Psoas muscle (tissue), 8 donors: ENCODE data around the gene LAPTM4A. TPM values are rescaled to one million over a fixed set of nuclear protein-coding genes. Genes with fewer than 3 reads are reported as not detected.

Experiments
- ATAC-seq, 4 donors: fragments of 200-7000 bp; cut with Tn5 transposase; one replicate each; pipeline ENCODE4 v1.9.1; 2020; ENCODE audit warnings: moderate library complexity in 3 of 4, mild to moderate bottlenecking in 2 of 4
- DNase-seq, 2 donors: peaks; one replicate each; pipeline ENCODE4 v3.0.0-alpha.2; 2020
- H3K27ac ChIP-seq: fragments of 200-600 bp; one replicate; pipeline ENCODE4 v1.8.0; 2022
- H3K27me3 ChIP-seq, 3 donors: fragments of 200-600 bp in 1 of 3; one replicate each; pipeline versions ENCODE4 v1.6.1 to v1.8.0; 2013 to 2022; ENCODE audit warnings: low read length in 2 of 3, mild to moderate bottlenecking in 2 of 3, moderate library complexity in 1 of 3; ENCODE audit not compliant: insufficient read depth in 3 of 3
- H3K36me3 ChIP-seq, 2 donors: fragments of 200-600 bp in 1 of 2; one replicate each; pipeline versions ENCODE4 v1.6.1 to v1.8.0; 2013 to 2022; ENCODE audit warnings: low read depth in 1 of 2, mild to moderate bottlenecking in 1 of 2, moderate library complexity in 1 of 2; ENCODE audit not compliant: insufficient read depth in 1 of 2
- H3K4me1 ChIP-seq: fragments of 200-600 bp; one replicate; pipeline ENCODE4 v1.8.0; 2022
- H3K4me3 ChIP-seq: fragments of 200-600 bp; one replicate; pipeline ENCODE4 v1.8.0; 2022; ENCODE audit warnings: mild to moderate bottlenecking
- H3K9me3 ChIP-seq: fragments of 200-600 bp; one replicate; pipeline ENCODE4 v1.8.0; 2022
- WGBS, 3 donors: extraction: QIAGEN DNeasy Blood & Tissue Kit; methylation state at CpG; one replicate each; pipeline versions ENCODE4 v1.1.6 to v1.1.7; 2013; 5-methylcytosine and 5-hydroxymethylcytosine counted together
- intact Hi-C, 2 donors: fragments of 100-400 bp; cut with DNase I; formaldehyde crosslinking; loops; one replicate each; pipeline versions ENCODE4 v1.11.0 to v1.14.2; 2022
- polyA plus RNA-seq, 3 donors: library from polyadenylated mRNA; stranded (reverse); fragments of 200-250 nt; gene quantifications; one replicate each; pipeline ENCODE4 v1.2.3, GENCODE V29; 2013
- total RNA-seq, 4 donors: library from RNA; stranded (reverse); fragmentation: NEBNext Ultra II Directional in 2 of 4; extraction: Animal tissue kit (Norgen Biotek cat#: 25700) in 2 of 4; gene quantifications; one replicate each; pipeline versions ENCODE4 v1.2.1 to v1.2.4, GENCODE V29; 2021 to 2023
- TF ChIP-seq, protein P1 (sequence below): fragments of 200-600 bp; IDR thresholded peaks from one replicate; pipeline ENCODE4 v1.8.0; 2022; ENCODE audit warnings: antibody characterized with exemption
- donor health status: healthy with polysubstance abuse.
- donor health status: DM: no; HTN: no; CAD: no; lungs with moderate emphysema.
- donor health status: Bipolar disorder and iron deficiency.
- donor health status: healthy.
- donor health status: DM: yes; HTN: yes; CAD: no.
- donor health status: DM: no; HTN: no; CAD: no.
- donor health status: DM: no; HTN: no; CAD: no.
- donor health status: DM: yes; HTN: yes; CAD: no.

The LAPTM4A gene
- total and polyA plus RNA-seq, 7 donors = 68.2 to 124 (median 78.8) TPM

DNA sequence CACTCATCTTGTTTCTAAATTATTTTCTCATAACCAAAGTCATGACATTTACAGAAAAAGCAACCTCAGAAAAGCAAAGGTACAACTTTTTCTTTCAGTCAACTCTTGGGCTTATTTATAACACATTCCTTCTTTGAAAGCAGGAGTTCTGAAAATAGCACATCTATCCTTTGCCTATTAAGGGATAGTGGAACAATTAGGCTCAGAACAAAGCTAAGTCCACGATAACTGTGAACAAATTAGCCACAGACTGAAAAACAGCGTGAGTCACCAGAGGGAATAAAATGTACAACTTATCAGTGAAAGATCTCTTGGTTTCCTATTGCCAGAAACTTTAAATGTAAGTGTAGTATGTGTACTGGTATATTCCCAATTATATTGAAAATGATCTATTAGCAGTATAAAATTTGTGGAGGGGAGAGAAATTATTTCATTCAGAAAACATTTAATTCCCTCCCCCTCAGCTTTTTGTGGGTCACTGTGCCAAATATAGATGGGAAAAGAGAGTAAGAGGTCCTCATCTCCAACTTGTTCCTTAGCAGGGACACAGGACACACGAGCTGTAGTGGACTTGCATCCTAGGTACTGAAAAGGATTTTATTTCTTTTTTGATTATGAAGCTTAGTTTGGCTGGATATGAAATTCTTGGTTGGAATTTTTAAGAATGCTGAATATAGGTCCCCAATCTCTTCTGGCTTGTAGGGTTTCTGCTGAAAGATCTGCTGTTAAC lies 23.6 kb downstream of the LAPTM4A start:
- Histone ChIP-seq H3K4me3 (no peak overlapping the region), H3K4me1 (no peaks in the 10 kb centered on the region), H3K9me3 (peaks cover 5% of the 10 kb centered on the region), H3K36me3 (peaks cover 5 to 40% of the 10 kb centered on the region in 2 donors), H3K27me3 (no peaks in the 10 kb centered on the region), H3K27ac (no peak overlapping the region)
- 31 to 54% (median 37%) methylated on average over 3 of the region's 3 CpGs for WGBS, 3 donors
- no peak for DNase-seq
- intact Hi-C loops = no loop called here
- TF ChIP-seq, protein P1, sequence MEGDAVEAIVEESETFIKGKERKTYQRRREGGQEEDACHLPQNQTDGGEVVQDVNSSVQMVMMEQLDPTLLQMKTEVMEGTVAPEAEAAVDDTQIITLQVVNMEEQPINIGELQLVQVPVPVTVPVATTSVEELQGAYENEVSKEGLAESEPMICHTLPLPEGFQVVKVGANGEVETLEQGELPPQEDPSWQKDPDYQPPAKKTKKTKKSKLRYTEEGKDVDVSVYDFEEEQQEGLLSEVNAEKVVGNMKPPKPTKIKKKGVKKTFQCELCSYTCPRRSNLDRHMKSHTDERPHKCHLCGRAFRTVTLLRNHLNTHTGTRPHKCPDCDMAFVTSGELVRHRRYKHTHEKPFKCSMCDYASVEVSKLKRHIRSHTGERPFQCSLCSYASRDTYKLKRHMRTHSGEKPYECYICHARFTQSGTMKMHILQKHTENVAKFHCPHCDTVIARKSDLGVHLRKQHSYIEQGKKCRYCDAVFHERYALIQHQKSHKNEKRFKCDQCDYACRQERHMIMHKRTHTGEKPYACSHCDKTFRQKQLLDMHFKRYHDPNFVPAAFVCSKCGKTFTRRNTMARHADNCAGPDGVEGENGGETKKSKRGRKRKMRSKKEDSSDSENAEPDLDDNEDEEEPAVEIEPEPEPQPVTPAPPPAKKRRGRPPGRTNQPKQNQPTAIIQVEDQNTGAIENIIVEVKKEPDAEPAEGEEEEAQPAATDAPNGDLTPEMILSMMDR = no peak
- ATAC-seq = no peak

DNA sequence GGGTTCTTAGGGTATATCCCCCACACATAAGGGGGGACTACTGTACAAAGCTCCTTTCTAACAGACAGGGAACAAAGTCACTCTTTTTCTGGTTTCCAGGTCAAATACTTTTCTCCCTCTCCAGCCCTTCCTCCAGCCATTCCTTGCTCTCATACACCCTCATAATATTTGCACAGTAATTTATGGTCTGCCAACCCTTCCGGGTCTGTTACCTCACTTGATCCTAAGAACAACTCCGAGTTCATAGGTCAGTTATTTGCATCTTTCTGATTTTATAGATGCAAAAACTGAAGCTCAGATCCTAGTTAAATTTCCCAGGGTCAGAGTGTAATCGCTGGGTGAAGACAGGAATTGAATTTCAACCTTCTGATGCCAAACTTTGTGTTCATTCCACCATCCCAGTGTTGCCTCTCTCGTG lies 24.2 kb downstream of the LAPTM4A start:
- no peak overlapping the region for H3K27ac ChIP-seq
- peaks cover 5% of the 10 kb centered on the region for H3K9me3 ChIP-seq
- H3K4me3 ChIP-seq = no peak overlapping the region
- intact Hi-C loops = no loop called here
- no peaks in the 10 kb centered on the region for H3K27me3 ChIP-seq
- ATAC-seq (no peak), DNase-seq (no peak)
- WGBS, 3 donors = 11 to 46% (median 22%) methylated on average over 4 of the region's 4 CpGs
- no peaks in the 10 kb centered on the region for H3K4me1 ChIP-seq
- TF ChIP-seq, protein P1 = no peak
- peaks cover 5 to 34% of the 10 kb centered on the region in 2 donors for H3K36me3 ChIP-seq

DNA sequence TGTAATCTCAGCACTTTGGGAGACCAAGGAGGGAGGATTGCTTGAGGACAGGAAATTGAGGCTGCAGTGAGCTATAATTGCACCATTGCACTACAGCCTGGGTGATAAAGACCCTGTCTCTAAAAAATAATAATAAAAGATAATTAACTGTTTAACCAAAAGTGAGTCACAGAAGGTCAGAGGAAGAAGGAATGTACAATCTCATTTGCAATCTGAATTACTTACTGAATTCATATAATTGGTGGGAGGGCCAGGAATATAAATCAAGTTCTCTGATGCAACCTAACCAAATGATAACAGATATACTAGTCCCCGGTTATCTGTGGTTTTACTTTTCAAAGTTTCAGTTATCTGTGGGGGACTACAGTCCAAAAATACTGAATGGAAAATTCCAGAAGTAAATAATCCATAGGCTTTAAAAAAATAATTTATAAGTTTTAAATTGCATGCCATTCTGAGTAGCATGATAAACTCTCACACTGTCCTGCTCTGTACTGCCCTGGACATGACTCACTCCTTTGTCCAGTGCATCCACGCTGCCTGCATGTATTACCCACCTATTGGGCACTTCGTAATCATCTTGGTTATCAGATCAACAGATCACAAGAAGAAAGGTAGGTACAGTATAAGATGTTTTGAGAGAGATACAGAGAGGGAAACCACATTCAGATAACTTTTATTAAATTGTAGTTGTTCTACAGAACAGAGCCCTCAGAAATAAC lies 26.2 kb downstream of the LAPTM4A start:
- Histone ChIP-seq H3K27ac (no peak overlapping the region), H3K27me3 (no peaks in the 10 kb centered on the region), H3K9me3 (peaks cover 5% of the 10 kb centered on the region), H3K36me3 (peaks cover 5 to 14% of the 10 kb centered on the region in 2 donors), H3K4me3 (no peak overlapping the region), H3K4me1 (no peaks in the 10 kb centered on the region)
- TF ChIP-seq, protein P1 = no peak
- intact Hi-C loops = no loop called here
- ATAC-seq = no peak
- 95 to 96% (median 95%) methylated on average over 3 of the region's 3 CpGs for WGBS, 3 donors
- no peak for DNase-seq

DNA sequence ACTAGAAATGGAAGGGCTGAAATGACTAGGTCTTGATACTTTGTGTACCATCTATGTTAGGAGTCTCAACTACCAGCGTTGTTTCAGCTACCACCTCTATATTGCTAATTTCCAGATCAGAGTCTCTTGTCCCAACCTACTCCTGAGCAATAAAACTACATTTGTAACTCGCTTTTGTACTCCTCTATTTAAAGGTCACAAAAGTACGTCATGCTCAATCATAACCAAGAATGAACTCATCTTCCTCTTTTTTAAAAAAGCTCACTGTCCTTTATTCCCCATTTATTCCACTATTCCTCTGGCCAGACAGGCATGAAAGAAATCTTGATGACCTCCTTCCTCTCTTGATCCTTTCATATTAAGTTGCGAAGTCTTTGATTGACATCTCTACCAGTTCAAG lies 27.7 kb downstream of the LAPTM4A start:
- H3K27ac ChIP-seq = no peak overlapping the region
- ATAC-seq (no peak), DNase-seq (no peak)
- H3K36me3 ChIP-seq = peaks cover 3 to 9% of the 10 kb centered on the region in 2 donors
- intact Hi-C loops = no loop called here
- H3K9me3 ChIP-seq = no peaks in the 10 kb centered on the region
- TF ChIP-seq, protein P1 = no peak
- no peaks in the 10 kb centered on the region for H3K4me1 ChIP-seq
- H3K4me3 ChIP-seq = no peak overlapping the region
- WGBS, 3 donors = 93 to 97% (median 97%) methylated on average over 4 of the region's 4 CpGs
- H3K27me3 ChIP-seq = no peaks in the 10 kb centered on the region
